ENCODE measurements around the gene HEXD.

HEXD gene

DNA sequence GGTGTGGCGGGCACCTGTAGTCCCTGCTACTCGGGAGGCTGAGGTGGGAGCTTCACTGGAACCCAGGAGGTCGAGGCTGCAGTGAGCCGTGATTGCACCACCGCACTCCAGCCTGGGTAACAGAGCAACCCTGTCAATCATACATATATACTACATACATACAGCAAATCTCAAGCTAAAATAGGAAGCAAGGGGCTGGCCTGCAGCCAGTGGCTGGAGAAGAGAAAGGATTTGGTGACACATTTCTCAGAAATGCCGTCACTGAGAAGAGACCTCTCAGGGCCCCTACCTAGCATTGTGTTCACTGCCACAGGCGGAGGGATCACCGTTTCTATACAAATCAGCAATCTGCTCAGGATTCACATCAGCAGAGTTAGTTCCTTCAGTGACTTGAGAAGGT, 57.3 kb downstream of the HEXD start:
- TF ChIP-seq RAD21 (IDR thresholded peaks at IDR 0.05; ENCODE audit: low read depth) (no peak), FOXM1 (IDR thresholded peaks at IDR 0.05; ENCODE audit: borderline replicate concordance, low read depth) (no peak), CEBPB (IDR thresholded peaks at IDR 0.05) (no peak), EP300 (IDR thresholded peaks at IDR 0.05; ENCODE audit: borderline replicate concordance) (no peak), NFIC (IDR thresholded peaks at IDR 0.05) (peak; percentile 42), TCF12 (IDR thresholded peaks at IDR 0.05; ENCODE audit: low read depth) (no peak)

DNA sequence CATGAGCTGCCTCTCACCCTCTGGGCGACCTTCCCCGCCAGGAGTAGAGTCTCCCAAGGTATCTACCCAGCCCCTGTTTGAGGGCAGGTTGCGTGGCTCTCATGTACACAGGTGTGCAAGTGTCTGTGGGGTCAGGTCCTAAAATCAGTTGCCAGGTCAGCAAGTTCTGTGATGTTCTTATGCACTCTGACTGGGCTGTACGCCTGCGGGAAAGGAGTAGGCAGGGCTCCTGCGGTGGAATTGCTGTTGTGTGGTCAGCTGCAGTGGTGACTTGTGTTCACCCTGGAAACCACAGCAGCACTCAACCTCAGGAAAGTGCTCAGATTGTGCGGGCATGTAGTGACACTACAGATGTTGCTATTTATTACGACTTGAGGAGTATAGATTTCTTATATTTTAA, 59.8 kb downstream of the HEXD start:
- TF ChIP-seq, protein P1, sequence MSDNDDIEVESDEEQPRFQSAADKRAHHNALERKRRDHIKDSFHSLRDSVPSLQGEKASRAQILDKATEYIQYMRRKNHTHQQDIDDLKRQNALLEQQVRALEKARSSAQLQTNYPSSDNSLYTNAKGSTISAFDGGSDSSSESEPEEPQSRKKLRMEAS (IDR thresholded peaks at IDR 0.05) = no peak
- no peak for TF ChIP-seq CREB1 (IDR thresholded peaks at IDR 0.05; ENCODE audit: low read depth)
- no peak for TF ChIP-seq YY1 (IDR thresholded peaks at IDR 0.05; ENCODE audit: low read depth)
- no peak for TF ChIP-seq NFIC (IDR thresholded peaks at IDR 0.05)

DNA sequence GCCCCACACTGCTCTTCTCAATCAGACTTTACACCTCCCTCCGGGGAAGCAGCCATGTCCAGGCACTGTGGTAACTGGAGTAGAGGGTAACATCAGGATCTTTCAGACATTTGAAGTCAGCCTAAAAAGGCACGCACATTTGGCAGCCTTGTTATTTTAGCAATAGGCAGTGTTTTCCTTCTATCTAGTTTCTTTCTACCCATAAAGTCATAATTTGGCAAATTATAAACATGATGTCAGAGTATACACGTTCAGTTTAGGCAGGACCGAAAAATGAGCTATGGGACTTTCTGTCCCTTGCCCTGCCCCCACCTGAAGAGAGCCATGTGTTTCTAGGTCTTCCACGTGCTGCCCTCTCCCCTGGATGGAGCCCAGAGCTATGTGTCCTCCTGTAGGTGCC, 61.5 kb downstream of the HEXD start:
- TF ChIP-seq CREB1 (IDR thresholded peaks at IDR 0.05; ENCODE audit: low read depth) (no peak), RAD21 (IDR thresholded peaks at IDR 0.05; ENCODE audit: low read depth) (no peak), TEAD4 (IDR thresholded peaks at IDR 0.05) (no peak), CEBPB (IDR thresholded peaks at IDR 0.05) (no peak), ZBTB7A (IDR thresholded peaks at IDR 0.05; ENCODE audit: low read depth) (no peak)
- TF ChIP-seq, protein P2, sequence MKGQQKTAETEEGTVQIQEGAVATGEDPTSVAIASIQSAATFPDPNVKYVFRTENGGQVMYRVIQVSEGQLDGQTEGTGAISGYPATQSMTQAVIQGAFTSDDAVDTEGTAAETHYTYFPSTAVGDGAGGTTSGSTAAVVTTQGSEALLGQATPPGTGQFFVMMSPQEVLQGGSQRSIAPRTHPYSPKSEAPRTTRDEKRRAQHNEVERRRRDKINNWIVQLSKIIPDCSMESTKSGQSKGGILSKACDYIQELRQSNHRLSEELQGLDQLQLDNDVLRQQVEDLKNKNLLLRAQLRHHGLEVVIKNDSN (IDR thresholded peaks at IDR 0.05) = no peak

DNA sequence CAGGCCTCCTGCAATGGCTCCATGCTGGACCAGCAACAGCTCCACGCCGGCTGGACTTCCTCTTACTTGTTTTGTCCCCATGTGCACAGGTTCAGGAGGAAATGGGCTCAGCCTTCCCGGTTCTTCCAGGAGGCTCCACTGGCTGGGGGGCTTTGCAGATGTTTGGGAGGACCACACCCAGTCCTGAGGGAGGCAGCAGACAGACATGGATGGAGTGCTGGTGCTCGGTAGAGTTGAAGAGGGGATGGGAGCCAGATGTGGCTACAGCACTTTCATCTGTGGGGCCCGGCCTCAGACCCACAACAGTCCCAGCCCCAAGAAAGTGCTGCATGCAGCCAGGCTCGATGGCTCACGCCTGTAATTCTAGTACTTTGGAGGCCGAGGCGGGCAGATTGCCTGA, 62.2 kb downstream of the HEXD start:
- TF ChIP-seq, protein P2 (IDR thresholded peaks at IDR 0.05) = no peak
- TF ChIP-seq TEAD4 (IDR thresholded peaks at IDR 0.05) = no peak
- TF ChIP-seq YY1 (IDR thresholded peaks at IDR 0.05; ENCODE audit: low read depth) = no peak
- no peak for TF ChIP-seq CEBPB (IDR thresholded peaks at IDR 0.05)
- TF ChIP-seq ZBTB7A (IDR thresholded peaks at IDR 0.05; ENCODE audit: low read depth) = no peak
- TF ChIP-seq EGR1 (IDR thresholded peaks at IDR 0.05) = no peak
- no peak for TF ChIP-seq RAD21 (IDR thresholded peaks at IDR 0.05; ENCODE audit: low read depth)
- no peak for TF ChIP-seq CREB1 (IDR thresholded peaks at IDR 0.05; ENCODE audit: low read depth)
- TF ChIP-seq TCF12 (IDR thresholded peaks at IDR 0.05; ENCODE audit: low read depth) = no peak
- TF ChIP-seq TAF1 (IDR thresholded peaks at IDR 0.05; ENCODE audit: low read depth) = no peak
- no peak for TF ChIP-seq NFIC (IDR thresholded peaks at IDR 0.05)
- TF ChIP-seq, protein P3, sequence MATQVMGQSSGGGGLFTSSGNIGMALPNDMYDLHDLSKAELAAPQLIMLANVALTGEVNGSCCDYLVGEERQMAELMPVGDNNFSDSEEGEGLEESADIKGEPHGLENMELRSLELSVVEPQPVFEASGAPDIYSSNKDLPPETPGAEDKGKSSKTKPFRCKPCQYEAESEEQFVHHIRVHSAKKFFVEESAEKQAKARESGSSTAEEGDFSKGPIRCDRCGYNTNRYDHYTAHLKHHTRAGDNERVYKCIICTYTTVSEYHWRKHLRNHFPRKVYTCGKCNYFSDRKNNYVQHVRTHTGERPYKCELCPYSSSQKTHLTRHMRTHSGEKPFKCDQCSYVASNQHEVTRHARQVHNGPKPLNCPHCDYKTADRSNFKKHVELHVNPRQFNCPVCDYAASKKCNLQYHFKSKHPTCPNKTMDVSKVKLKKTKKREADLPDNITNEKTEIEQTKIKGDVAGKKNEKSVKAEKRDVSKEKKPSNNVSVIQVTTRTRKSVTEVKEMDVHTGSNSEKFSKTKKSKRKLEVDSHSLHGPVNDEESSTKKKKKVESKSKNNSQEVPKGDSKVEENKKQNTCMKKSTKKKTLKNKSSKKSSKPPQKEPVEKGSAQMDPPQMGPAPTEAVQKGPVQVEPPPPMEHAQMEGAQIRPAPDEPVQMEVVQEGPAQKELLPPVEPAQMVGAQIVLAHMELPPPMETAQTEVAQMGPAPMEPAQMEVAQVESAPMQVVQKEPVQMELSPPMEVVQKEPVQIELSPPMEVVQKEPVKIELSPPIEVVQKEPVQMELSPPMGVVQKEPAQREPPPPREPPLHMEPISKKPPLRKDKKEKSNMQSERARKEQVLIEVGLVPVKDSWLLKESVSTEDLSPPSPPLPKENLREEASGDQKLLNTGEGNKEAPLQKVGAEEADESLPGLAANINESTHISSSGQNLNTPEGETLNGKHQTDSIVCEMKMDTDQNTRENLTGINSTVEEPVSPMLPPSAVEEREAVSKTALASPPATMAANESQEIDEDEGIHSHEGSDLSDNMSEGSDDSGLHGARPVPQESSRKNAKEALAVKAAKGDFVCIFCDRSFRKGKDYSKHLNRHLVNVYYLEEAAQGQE (IDR thresholded peaks at IDR 0.05; ENCODE audit: low read depth) = no peak
- TF ChIP-seq, protein P1 (IDR thresholded peaks at IDR 0.05) = no peak
- no peak for TF ChIP-seq EP300 (IDR thresholded peaks at IDR 0.05; ENCODE audit: borderline replicate concordance)
- no peak for TF ChIP-seq FOXM1 (IDR thresholded peaks at IDR 0.05; ENCODE audit: borderline replicate concordance, low read depth)

DNA sequence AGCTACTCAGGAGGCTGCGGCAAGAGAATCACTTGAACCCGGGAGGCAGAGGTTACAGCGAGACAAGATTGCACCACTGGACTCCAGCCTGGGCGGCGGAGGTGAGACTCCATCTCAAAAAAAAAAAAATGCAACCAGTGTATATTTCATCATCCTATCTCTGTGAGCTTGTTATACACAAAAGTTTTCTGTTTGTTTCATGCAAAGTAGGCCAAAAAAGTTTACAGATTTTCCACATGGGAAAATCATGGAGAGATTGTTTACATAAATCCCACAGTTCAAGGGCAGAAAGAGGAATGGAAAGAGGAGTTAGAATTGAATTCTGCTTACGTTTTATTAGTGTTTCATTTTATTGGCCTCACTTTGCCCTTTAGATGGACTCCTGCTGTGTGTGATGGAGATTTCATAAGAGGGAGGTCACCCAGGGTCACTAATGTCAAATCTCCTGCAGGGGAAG, 65.1 kb downstream of the HEXD start:
- TF ChIP-seq, protein P1 (IDR thresholded peaks at IDR 0.05) = no peak
- TF ChIP-seq CREB1 (IDR thresholded peaks at IDR 0.05; ENCODE audit: low read depth) (no peak), EP300 (IDR thresholded peaks at IDR 0.05; ENCODE audit: borderline replicate concordance) (no peak)

DNA sequence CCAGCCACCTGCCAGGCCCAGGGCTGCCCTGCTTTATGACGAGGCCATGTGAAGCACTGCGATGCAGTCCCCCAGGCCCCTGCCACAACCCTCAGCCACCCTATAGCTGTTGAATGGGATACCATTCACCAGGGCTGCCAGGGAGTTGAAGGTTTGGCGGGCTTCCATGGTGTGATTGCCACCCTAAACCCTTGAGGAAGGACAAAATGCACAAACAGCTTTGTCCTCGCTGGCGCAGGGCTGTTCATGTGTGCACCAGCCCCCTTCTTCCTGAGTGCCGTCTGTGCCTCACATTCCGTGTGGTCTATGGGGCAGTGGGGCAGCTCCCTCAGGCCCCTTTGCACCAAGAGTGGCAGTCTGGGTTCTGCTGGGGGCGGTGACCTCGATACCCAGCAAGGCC, 65.7 kb downstream of the HEXD start:
- TF ChIP-seq FOXM1 (IDR thresholded peaks at IDR 0.05; ENCODE audit: borderline replicate concordance, low read depth) (no peak), EGR1 (IDR thresholded peaks at IDR 0.05) (no peak), TAF1 (IDR thresholded peaks at IDR 0.05; ENCODE audit: low read depth) (no peak)
- TF ChIP-seq, protein P2 (IDR thresholded peaks at IDR 0.05) = no peak

DNA sequence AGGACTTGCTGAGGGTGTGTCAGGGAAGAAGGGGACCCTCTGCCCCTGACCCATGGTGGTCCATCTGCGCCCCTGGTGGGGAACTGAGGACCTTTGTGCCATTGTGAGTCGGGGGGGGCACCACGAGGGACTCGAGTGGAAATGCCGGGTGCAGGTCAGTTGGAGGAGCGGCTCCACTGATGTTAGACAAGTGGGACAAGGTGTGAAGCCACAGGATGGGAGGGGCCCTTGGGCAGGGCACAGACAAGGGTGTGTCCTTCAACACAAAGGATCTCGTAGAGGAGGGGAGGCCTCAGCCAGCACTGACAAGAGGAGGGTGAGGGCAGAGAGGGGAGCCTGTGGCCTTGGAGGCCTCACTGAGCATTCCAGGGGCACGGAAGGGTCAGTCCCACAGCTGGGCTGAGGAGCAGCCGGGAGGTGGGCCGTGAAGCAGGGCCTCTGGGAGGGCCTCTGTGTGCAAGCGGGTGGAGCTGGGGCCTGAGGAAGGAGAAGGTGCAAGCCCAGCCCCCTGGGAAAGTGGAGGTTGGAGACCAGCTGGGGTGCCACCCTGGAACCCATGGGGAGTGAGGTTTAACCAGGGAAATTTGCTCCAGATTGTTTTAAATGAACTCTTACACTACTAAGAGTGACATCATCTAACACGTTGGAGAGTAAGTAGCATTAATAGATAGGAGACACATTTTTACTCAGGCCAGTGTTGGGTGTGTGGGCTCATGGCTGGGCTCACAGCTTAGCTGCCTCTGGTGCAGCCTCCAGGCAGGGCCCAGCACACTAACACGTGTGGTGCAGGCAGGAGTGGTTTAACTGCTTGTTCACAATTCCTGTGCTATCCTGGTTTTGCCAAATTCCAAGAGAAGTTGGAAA, 68.3 kb downstream of the HEXD start:
- no peak for TF ChIP-seq TCF12 (IDR thresholded peaks at IDR 0.05; ENCODE audit: low read depth)
- no peak for TF ChIP-seq EGR1 (IDR thresholded peaks at IDR 0.05)
- TF ChIP-seq, protein P1 (IDR thresholded peaks at IDR 0.05) = no peak
